K562 (cell line): Measurements from ENCODE around the gene DUS1L. TPM values are rescaled to one million over a fixed set of nuclear protein-coding genes. Genes with fewer than 3 reads are reported as not detected.

Source experiments
- ATAC-seq: fragments of 200-7000 bp; cut with Tn5 transposase; 3 replicates; pipeline ENCODE4 v1.9.1; 2020; ENCODE audit warnings: moderate library complexity
- BruUV-seq: library from RNA; stranded (reverse); fragments of 400-500 nt; replicated peaks from 2 replicates; lab custom pipeline; 2021; lab: Mats Ljungman, UMichigan
- CTCF ChIA-PET: fragments of 300-600 bp; formaldehyde crosslinking; extraction: SDS; loops from one replicate; lab custom pipeline; 2021; ENCODE audit warnings: low intra/inter-chr PET ratio; lab: Yijun Ruan, JAX
- POLR2A ChIA-PET: fragments of 300-600, 350-650 bp; sonication (Branson Sonifier 250); formaldehyde crosslinking; extraction: SDS; loops from one replicate; lab custom pipeline; 2021; ENCODE audit warnings: antibody characterized with exemption, inconsistent platforms; lab: Yijun Ruan, JAX
- DNase-seq, 4 experiments: peaks; one replicate each; pipeline versions ENCODE4 v3.0.0 to v3.0.0-alpha.2; 2011 to 2018; ENCODE audit warnings: low spot score in 3 of 4, mixed read lengths in 3 of 4; ENCODE audit errors: extremely low read depth in 1 of 4
- FAIRE-seq: peaks from 2 replicates; lab custom pipeline; 2011; peaks lifted over from hg19 to GRCh38; lab: Jason Lieb, UNC
- H2AFZ ChIP-seq: 2 replicates; pipeline ENCODE4 v1.6.0; 2011; ENCODE audit warnings: low read depth, low read length, control low read depth, inconsistent platforms
- H3K27ac ChIP-seq: fragments of 200-600 bp; 3 replicates; pipeline ENCODE4 v1.8.0; 2011; ENCODE audit warnings: low read depth, mild to moderate bottlenecking, control low read depth, inconsistent platforms, low read length, moderate library complexity, mixed read lengths; ENCODE audit errors: extremely low read depth
- H3K27me3 ChIP-seq, 2 experiments: fragments of 300-600 bp in 1 of 2; 2 replicates in 1 of 2; 3 replicates in 1 of 2; pipeline versions ENCODE4 v1.6.0 to v1.8.0; 2011; ENCODE audit warnings: inconsistent platforms in 2 of 2, low read length in 2 of 2, mild to moderate bottlenecking in 1 of 2, mixed read lengths in 1 of 2, moderate library complexity in 1 of 2; ENCODE audit not compliant: control insufficient read depth in 2 of 2, insufficient read depth in 2 of 2
- H3K36me3 ChIP-seq: fragments of 300-600 bp; 3 replicates; pipeline ENCODE4 v1.8.0; 2011; ENCODE audit warnings: mild to moderate bottlenecking, low read length, inconsistent platforms; ENCODE audit not compliant: control insufficient read depth, insufficient read depth
- H3K4me1 ChIP-seq, 2 experiments: fragments of 200-600 bp in 1 of 2; replicated peaks in 1 of 2; 2 replicates in 1 of 2; 3 replicates in 1 of 2; pipeline versions ENCODE4 v1.5.1 to v1.8.0; 2011; ENCODE audit warnings: inconsistent platforms in 2 of 2, low read length in 2 of 2, mild to moderate bottlenecking in 1 of 2, mixed read lengths in 1 of 2, moderate library complexity in 1 of 2; ENCODE audit not compliant: control insufficient read depth in 2 of 2, insufficient read depth in 2 of 2
- H3K4me2 ChIP-seq: 2 replicates; pipeline ENCODE4 v1.6.1; 2011; ENCODE audit warnings: low read length, control low read depth, inconsistent platforms, mixed read lengths; ENCODE audit not compliant: insufficient read depth
- H3K4me3 ChIP-seq: fragments of 200-600 bp; sonication (generic), shearing (Covaris generic); 2 replicates; pipeline ENCODE4 v1.5.1; 2016; ENCODE audit warnings: control low read depth, inconsistent platforms
- H3K79me2 ChIP-seq: fragments of 200-600 bp; 3 replicates; pipeline ENCODE4 v1.8.0; 2011; ENCODE audit warnings: low read length, inconsistent platforms; ENCODE audit not compliant: control insufficient read depth, insufficient read depth
- H3K9ac ChIP-seq, 2 experiments: 2 replicates each; pipeline versions ENCODE4 v1.6.0 to v1.6.1; 2011; ENCODE audit warnings: low read depth in 2 of 2, low read length in 2 of 2, control low read depth in 1 of 2, inconsistent platforms in 1 of 2, mild to moderate bottlenecking in 1 of 2, mixed read lengths in 1 of 2; ENCODE audit not compliant: insufficient read depth in 1 of 2
- H3K9me1 ChIP-seq: one replicate; pipeline ENCODE4 v1.6.0; 2011; ENCODE audit warnings: inconsistent platforms, mild to moderate bottlenecking, low read length, moderate library complexity; ENCODE audit not compliant: control insufficient read depth, insufficient read depth
- H3K9me3 ChIP-seq: replicated peaks from 2 replicates; pipeline ENCODE4 v1.5.1; 2011; ENCODE audit warnings: low read depth, low read length, inconsistent platforms; ENCODE audit not compliant: control insufficient read depth, insufficient read depth
- H4K20me1 ChIP-seq: replicated peaks from 2 replicates; pipeline ENCODE4 v1.6.1; 2011; ENCODE audit warnings: low read length, inconsistent platforms, mixed read lengths; ENCODE audit not compliant: control insufficient read depth, insufficient read depth
- CLOCK ChIP-seq: fragments of 250-450 bp; sonication (Bioruptor Pico); IDR thresholded peaks from 2 replicates; pipeline ENCODE4 v1.4.0; 2020; ENCODE audit warnings: mild to moderate bottlenecking, moderate library complexity, borderline replicate concordance
- EP400 ChIP-seq: fragments of 450-650 bp; IDR thresholded peaks from 2 replicates; pipeline ENCODE4 v1.6.1; 2017; ENCODE audit warnings: antibody characterized with exemption, mild to moderate bottlenecking, moderate library complexity
- FOXK1 ChIP-seq: sonication (generic); formaldehyde crosslinking; IDR thresholded peaks from 2 replicates; pipeline ENCODE4 v1.8.0; 2022; ENCODE audit warnings: missing genetic modification reagents, mild to moderate bottlenecking, borderline replicate concordance
- GABPB1 ChIP-seq: sonication (generic); formaldehyde crosslinking; IDR thresholded peaks from 2 replicates; pipeline ENCODE4 v1.8.0; 2022; ENCODE audit warnings: mild to moderate bottlenecking, missing genetic modification reagents
- L3MBTL2 ChIP-seq: fragments of 450-650 bp; IDR thresholded peaks from 2 replicates; pipeline ENCODE4 v1.6.1; 2016; ENCODE audit warnings: mild to moderate bottlenecking, moderate library complexity
- NUFIP1 ChIP-seq: fragments of 450-650 bp; IDR thresholded peaks from 2 replicates; pipeline ENCODE4 v1.6.1; 2018; ENCODE audit not compliant: partially characterized antibody
- PCBP2 ChIP-seq: fragments of 200-400 bp; formaldehyde crosslinking; IDR thresholded peaks from 2 replicates; pipeline ENCODE4 v1.6.1; 2018; ENCODE audit warnings: low read length, low read depth, mild to moderate bottlenecking, moderate library complexity; ENCODE audit not compliant: poor library complexity, severe bottlenecking
- POLR2B ChIP-seq: fragments of 450-650 bp; IDR thresholded peaks from 2 replicates; pipeline ENCODE4 v1.6.1; 2018; ENCODE audit warnings: low read depth; ENCODE audit not compliant: partially characterized antibody
- RHOXF2B ChIP-seq: fragments of 250-450 bp; sonication (Bioruptor Pico); conservative IDR thresholded peaks from 2 replicates; pipeline ENCODE4 v1.5.1; 2021
- SMARCB1 ChIP-seq: IDR thresholded peaks from 2 replicates; pipeline ENCODE4 v1.6.1; 2011; ENCODE audit warnings: improper control_type of control experiment, low read depth; ENCODE audit not compliant: insufficient read length
- TBL1XR1 ChIP-seq, 2 experiments: IDR thresholded peaks; 2 replicates each; pipeline ENCODE4 v1.6.1; 2012; ENCODE audit warnings: improper control_type of control experiment in 2 of 2, low read length in 2 of 2, mild to moderate bottlenecking in 1 of 2
- XRCC3 ChIP-seq: fragments of 450-650 bp; IDR thresholded peaks from 2 replicates; pipeline ENCODE4 v1.6.1; 2017; ENCODE audit warnings: mild to moderate bottlenecking, moderate library complexity
- YBX1 ChIP-seq: fragments of 450-650 bp; IDR thresholded peaks from 2 replicates; pipeline ENCODE4 v1.7.1; 2016; ENCODE audit warnings: mild to moderate bottlenecking
- ZNF175 ChIP-seq: fragments of 200-800 bp; sonication (Bioruptor generic); IDR thresholded peaks from 2 replicates; pipeline ENCODE4 v1.6.1; 2016; ENCODE audit warnings: low read depth, mild to moderate bottlenecking, missing genetic modification characterization, missing compliant biosample characterization
- ZNF224 ChIP-seq: sonication (generic); formaldehyde crosslinking; IDR thresholded peaks from 2 replicates; pipeline ENCODE4 v1.8.0; 2022; ENCODE audit warnings: mild to moderate bottlenecking, missing genetic modification reagents
- ZNF324 ChIP-seq: fragments of 250-450 bp; sonication (Bioruptor Pico); IDR thresholded peaks from 2 replicates; pipeline ENCODE4 v1.4.0; 2020; ENCODE audit warnings: mild to moderate bottlenecking
- ZNF395 ChIP-seq: fragments of 200-800 bp; sonication (Bioruptor generic); IDR thresholded peaks from 2 replicates; pipeline ENCODE4 v1.6.1; 2017; ENCODE audit warnings: missing genetic modification characterization, missing compliant biosample characterization
- ZNF764 ChIP-seq: fragments of 250-450 bp; sonication (Bioruptor Pico); IDR thresholded peaks from 2 replicates; pipeline ENCODE4 v1.4.0; 2020; ENCODE audit warnings: low read depth, mild to moderate bottlenecking, moderate library complexity
- WGBS: fragments of 100-300 bp; shearing (Covaris generic); methylation state at CpG from one replicate; pipeline ENCODE4 v1.1.6; 2016; ENCODE audit warnings: low coverage, mixed read lengths; ENCODE audit not compliant: insufficient coverage; ENCODE audit errors: missing lambda C conversion rate; 5-methylcytosine and 5-hydroxymethylcytosine counted together
- in situ Hi-C: fragments of 300-500 bp; cut with MboI; formaldehyde crosslinking; loops from 4 replicates; pipeline ENCODE4 v1.15.0; 2018; ENCODE audit warnings: inconsistent platforms, mixed read lengths
- intact Hi-C: fragments of 100-400 bp; cut with micrococcal nuclease; formaldehyde crosslinking; loops from 2 replicates; pipeline ENCODE4 v1.14.2; 2022
- polyA plus RNA-seq, 8 experiments: library from polyadenylated mRNA; depleted of rRNA in 4 of 8; stranded (reverse) in 5 of 8; unstranded in 3 of 8; fragments of >200 nt; fragmentation: Nextera tagmentation in 2 of 8; fragmentation: Illumina TruSeq in 1 of 8; extraction: Ambion mirVana in 2 of 8; extraction: Trizol in 1 of 8; gene quantifications; 2 replicates each; pipeline versions ENCODE4 v1.2.1 to v1.2.3, GENCODE V29; 2011 to 2014; ENCODE audit warnings: inconsistent platforms in 1 of 8, missing spikeins in 1 of 8
- total RNA-seq, 7 experiments: library from RNA; depleted of rRNA in 6 of 7; stranded (reverse); fragments of >200 nt in 6 of 7; fragmentation: Illumina TruSeq in 2 of 7; extraction: Trizol in 2 of 7; gene quantifications; 2 replicates each; pipeline versions ENCODE4 v1.2.1 to v1.2.3, GENCODE V29; 2011 to 2021; ENCODE audit warnings: low replicate concordance in 1 of 7

The DUS1L gene
- total and polyA plus RNA-seq, 9 of the 15 experiments (the other 6 are each of a cell fraction or from before 2014, with no cell fraction given): 7.8 to 210 (median 83.9) TPM

- Histone ChIP-seq H3K79me2 (peaks cover 2% of the 10 kb centered on the region; the same call in 1 of the 3 replicates), H3K27me3 (no peaks in the 10 kb centered on the region), H3K4me3 (no peak overlapping the region), H4K20me1 (no peaks in the 10 kb centered on the region; the same call in 1 of the 2 replicates), H3K9me3 (no peaks in the 10 kb centered on the region), H3K4me1 (peaks cover 30 to 45% of the 10 kb centered on the region in 2 experiments), H3K27ac (no peak overlapping the region), H3K9ac (peak overlapping the region in 1 of 2 experiments; percentile 65; a peak in 2 of 4 replicates), H2AFZ (no peak overlapping the region), H3K9me1 (peaks cover 7% of the 10 kb centered on the region), H3K4me2 (no peak overlapping the region), H3K36me3 (peaks cover 19% of the 10 kb centered on the region; the same call in 2 of the 3 replicates)
- ChIA-PET POLR2A (interaction anchor here (0.8 kb wide), 1 partner anchor 16 kb away, joined by 3 read pairs; no protein-coding TSS in a partner anchor), CTCF (no interaction called here)
- in situ Hi-C loops: no loop called here
- no TSS peak for BruUV-seq
- TF ChIP-seq CLOCK (CRISPR knock-in tag) (no peak), XRCC3 (no peak), RHOXF2B (CRISPR knock-in tag) (no peak), GABPB1 (no peak), ZNF175 (CRISPR knock-in tag) (no peak), POLR2B (no peak), YBX1 (no peak), ZNF324 (CRISPR knock-in tag) (no peak), ZNF764 (no peak), FOXK1 (CRISPR knock-in tag) (no peak), NUFIP1 (no peak), L3MBTL2 (no peak), SMARCB1 (no peak), ZNF224 (CRISPR knock-in tag) (no peak), TBL1XR1 (IDR thresholded peaks at IDR 0.05; ENCODE audit: low read length in 2 of 2) (no peak), ZNF395 (no peak), PCBP2 (no peak), EP400 (no peak)
- ATAC-seq (no peak), FAIRE-seq (no peak), DNase-seq (no peak)
- WGBS: 70% methylated on average over 7 of the region's 10 CpGs
- intact Hi-C loops: no loop called here
Measured at GRCh38 chr17:82114447-82114846, 48.8 kb upstream of the DUS1L start.
